ENCODE results near the gene PIGK.
"Not testable (repeated sequence)": the region's sequence is repeated elsewhere in the genome, so short reads cannot be mapped to it uniquely, and the experiment has no call there.

PIGK gene

DNA sequence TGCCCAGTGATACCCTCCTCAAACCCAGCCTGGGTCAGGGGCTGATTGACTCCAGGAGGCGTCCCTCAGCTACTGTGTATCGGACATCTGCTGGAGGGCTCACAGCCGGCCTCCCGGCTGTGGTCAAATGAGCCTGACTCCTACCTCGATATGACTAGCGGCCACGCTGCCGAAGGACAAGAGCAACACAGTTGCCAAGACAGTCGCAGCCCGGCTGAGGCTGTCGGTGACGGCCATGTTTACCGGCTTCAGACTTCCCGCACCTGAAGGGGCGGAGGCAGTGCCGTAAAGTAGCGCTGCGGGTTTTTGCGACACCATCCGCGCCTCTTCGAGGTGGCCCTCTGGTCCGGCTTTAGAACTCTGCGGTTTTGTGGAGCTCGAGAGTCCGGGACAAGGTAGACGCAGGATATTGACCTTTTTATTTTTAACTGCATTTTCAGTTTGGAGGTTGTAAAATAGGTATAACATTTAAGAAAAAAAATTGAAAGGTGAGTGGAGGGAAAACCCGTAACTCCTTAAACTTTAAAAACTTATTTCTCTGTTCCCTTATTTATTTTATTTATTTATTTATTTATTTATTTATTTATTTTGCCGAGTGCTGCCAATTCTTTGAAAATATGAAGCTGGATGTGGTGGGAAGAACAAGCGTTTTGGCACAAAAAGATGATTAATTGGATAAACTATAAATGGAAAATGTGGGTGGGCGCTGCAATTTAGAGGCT lies at the start of gene PIGK:
Gene PIGK, minus strand, starts transcription at position 265 of the 722 bp plus-strand sequence. Its CDS starts 28 bp downstream, at position 237.
- DNase-seq: peak; percentile 23 to 89 (median 69)

DNA sequence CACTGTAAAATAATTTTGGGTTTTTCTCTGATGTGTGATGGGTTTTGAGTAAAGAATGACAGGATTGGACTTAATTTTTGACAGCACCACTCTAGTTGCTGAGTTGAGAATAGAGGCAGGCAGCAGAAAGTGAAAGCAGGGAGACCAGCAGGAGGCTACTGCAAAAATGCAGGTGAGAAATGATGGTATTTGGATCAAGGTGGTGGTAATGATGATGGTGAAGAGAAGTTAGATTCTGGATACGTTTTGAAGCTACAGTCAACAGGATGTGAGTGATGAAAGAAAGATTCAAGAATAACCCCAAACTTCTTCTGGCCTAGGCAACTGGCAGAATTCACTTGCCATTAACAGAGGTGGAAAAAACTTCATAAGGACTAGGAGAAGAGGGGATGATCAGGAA lies 47.8 kb upstream of the PIGK start:
- DNase-seq: no peak

DNA sequence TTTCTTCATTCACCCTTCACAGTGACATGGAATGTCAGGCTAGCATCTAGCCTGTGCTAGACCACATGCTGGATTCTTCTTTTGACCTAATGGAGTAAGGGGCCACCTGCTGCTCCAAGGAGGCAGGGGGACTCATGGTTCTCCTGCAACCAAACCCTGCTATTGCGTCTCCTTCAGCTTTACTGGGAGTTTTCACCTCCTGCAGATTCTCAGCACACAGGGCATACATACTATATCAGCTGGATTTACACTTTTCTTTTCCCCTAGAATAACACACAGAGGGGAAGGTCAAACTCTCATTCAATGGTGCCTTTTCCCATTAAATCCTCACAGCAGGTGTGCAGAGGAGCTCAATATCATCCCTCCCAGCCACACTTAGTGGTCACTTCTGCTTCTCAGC lies 46.0 kb upstream of the PIGK start:
- no peak for DNase-seq

DNA sequence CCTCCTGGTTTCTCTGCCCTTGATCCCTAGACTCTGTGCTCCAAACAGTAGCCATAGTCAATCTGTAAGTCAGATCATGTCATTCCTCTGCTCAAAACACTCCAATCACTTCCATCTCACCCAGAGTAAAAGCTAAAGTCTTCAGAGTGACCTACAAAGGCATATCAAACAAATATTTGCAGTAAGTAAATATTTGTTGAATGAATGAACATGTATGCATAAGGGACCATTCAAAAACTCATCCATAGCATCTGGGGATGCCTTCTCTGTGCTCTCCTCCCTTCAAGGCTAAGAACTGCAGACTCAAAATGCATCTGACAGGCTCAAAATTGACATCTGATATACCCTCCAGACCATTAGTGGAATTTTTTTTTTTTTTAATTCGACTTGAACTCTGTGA lies 44.5 kb upstream of the PIGK start:
- DNase-seq: no peak

DNA sequence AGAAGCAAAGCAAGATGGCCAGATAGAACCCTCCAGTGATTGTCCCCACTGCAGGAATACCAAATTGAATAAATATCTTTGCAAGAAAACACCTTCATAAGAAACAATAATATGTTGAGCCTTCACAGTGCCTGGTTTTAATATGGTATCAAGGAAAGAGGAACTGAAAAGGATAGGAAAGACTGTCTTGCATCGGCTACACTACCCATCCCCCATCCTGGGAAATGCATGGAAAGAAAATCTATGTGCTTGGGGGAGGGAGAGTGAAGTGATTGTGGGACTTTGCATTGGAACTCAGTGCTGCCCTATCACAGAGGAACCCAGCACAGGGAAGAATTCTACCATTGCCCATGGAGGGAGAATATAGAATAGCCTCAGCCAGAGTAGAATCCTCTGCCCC lies 34.0 kb upstream of the PIGK start:
- DNase-seq: no peak

DNA sequence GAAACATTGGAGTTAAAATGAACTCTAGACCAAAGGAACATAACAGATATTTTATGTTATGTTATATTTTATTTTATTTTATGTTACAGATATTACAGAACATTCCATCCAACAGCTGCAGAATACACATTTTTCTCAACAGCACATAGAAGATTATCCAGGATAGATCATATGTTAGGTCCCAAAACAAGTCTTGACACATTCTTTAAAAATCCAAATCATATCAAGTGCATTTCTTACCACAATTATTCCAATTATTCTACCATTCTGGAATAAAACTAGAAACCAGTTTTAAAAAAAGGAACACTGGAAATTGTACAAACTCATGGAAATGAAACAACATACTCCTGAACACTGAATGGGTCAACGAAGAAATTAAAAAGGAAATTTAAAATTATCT lies 30.9 kb upstream of the PIGK start:
- DNase-seq: no peak

DNA sequence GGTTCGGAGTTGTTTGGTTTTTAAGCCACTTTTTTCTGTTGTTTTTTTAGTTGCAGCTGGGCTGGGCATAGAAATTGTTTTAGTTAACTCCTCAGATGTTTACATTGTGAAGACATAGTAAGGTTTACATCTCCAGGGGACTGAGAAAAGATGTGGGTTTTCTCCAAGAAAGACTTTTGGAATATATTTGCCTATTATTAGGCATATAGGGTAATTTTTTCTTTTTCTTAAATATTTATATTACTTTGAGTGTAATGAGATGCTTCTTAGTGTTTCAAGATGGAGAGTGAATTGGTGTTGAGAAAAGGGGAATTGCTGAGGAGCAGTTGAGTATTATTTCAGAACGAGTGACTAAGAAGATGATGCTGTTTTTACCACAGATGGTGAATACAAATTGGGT lies 26.6 kb upstream of the PIGK start:
- no peak for DNase-seq

DNA sequence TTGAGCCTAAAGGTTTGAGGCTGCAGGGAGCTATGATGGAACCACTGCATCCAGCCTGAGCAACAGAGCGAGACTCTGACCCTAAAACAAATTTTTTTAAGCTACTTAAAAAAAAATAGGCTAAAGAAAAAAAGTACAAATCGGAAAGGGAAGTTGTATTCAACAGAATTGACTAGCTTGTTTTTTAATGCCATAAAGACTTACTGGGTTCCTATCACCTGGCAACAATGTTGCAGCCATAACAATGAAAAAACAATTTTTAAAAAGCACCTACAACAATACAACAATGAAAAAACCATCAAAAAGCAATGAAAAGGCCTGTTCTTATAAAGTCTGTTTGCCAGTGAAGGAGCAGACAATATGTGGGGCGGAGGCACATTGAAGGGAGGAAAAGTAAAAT lies 20.1 kb upstream of the PIGK start:
- no peak for DNase-seq

DNA sequence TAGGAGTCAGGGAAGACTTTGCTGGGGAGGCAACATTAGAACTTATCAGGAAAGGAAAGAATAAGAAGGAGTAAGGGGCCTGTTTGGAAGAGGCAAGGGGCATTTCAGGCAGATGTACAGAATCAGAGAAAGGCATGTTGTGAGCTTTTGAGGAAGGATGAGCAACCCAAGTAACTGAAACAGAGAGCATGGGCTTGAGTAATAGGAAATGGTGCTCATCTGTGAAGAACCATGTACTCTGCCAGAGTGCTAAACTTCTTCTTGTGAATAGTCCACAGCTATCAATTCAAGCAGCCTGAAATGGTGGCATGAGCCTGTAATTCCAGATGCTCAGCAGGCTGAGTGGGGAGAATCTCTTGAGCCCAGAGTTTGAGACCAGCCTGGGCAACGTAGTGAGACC lies 19.2 kb upstream of the PIGK start:
- DNase-seq: no peak

DNA sequence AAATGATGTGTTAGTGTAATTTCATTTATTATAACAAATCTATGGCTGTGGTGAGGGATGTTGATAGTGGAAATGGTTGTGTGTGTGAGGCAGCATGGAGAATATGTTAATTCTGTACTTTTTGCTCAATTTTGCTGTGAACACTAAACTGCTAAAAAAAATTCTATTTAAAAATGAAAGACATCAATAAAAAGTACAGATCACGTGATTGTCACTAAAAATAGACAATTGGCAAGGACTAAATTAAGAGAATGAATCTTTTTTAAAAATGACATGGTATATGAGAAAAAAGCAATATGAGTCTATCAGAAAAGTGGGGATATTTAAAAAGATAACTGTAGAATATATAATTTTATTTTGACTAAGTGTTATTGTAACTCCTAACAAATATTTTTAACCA lies 15.7 kb upstream of the PIGK start:
- no peak for DNase-seq

DNA sequence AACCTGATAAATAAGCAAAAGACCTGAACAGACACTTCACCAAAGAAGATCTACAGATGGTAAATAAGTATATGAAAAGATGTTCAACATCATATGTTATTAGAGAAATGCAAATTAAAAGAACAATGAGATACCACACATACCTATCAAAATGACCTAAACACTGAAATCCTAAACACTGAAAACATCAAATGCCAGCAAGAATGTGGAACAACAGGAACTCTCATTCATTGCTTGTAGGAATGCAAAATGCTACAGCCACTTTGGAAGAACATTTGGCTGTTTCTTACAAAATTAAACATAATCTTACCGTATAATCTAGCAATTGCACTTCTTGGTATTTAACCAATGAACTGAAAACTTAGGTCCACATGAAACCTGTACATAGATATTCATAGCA lies 14.9 kb upstream of the PIGK start:
- DNase-seq: no peak

DNA sequence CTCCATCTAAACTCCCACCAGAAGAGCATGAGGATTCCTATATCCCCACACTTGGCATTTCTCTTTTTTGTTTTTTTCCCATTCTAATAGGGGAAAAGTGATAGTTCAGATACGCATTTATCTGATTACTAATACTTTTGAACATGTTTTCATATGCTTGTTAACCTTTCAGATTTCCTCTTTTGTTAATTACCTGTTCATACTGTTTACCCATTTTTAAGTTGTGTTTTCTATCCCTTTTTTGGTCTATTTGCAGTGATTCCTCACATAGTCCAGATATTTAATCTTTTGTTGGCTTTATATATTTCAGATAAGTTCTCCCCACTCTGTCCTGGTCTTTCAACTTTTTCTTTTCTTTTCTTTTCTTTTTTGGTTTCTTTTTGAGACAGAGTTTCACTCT lies 13.6 kb upstream of the PIGK start:
- DNase-seq: no peak

DNA sequence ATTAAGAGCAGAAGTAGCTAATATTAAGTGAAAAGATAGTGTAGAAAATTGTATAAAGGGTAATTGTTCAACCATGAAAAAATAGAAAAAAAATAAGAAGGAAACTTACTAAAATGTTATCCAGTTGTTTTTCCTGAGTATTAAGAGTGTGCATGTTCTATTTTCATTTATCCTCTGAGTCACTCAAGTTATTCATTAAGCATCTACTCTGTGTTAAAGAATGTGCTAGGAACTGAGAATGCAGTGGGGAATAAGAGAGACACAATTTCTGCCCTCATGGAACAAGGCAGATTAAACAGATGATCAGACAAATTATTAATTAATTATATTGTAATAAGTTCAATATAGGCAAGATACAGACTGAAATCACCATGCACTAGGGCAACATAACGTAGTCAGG lies 10.8 kb upstream of the PIGK start:
- DNase-seq: no peak

DNA sequence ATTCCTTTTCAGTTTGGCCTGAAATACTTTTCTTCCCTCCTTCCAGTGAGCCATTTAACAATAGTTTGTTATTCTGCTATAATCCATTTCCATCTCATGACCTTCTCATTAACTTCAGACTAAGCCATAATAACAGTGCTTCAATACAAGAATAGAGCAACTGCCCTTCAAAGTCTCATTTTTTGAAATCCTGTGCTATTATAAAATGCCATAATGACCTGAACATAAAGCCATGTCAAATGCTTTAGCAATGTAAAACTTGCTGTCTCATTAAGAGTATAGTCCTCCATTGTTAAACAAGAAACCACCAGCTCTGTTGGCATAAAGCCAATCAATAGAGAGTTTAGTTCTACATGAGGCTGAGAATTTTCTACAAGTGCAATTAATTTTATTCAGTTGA lies 9.6 kb upstream of the PIGK start:
- DNase-seq: no peak

DNA sequence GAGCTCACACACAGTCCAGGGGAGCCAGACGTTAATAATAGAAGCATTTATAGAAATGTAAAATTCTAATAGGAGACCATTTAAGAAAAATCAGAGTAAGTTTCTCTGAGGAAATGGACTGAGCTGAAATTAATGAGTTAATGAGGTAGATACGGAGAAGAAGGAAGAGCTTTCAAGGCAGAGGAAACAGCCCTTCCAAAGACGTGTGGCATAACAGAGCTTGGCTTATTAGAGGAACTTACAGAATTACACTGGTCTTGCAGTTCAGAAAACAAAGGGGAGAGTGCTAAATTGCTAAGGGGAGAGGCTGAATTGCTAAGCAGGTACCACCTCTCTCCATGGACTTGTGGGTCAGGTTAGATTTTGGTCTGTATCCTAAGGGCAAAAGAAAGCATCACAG lies 8.2 kb upstream of the PIGK start:
- no peak for DNase-seq

DNA sequence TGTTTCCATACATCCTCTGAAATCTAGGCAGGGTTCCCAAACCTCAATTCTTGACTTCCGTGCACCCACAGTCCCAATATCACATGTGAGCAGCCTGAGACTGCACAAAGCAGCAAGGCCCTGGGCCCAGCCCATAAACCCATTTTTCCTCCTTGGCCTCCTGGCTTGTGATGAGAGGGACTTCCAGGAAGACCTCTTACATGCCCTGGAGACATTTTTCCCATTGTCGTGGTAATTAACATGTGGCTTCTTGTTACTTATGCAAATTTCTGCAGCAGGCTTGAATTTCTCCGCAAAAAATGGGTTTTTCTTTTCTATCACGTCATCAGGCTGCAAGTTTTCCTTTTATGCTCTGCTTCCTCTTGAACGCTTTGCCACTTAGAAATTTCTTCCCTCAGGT lies 3.3 kb upstream of the PIGK start:
- DNase-seq: no peak

DNA sequence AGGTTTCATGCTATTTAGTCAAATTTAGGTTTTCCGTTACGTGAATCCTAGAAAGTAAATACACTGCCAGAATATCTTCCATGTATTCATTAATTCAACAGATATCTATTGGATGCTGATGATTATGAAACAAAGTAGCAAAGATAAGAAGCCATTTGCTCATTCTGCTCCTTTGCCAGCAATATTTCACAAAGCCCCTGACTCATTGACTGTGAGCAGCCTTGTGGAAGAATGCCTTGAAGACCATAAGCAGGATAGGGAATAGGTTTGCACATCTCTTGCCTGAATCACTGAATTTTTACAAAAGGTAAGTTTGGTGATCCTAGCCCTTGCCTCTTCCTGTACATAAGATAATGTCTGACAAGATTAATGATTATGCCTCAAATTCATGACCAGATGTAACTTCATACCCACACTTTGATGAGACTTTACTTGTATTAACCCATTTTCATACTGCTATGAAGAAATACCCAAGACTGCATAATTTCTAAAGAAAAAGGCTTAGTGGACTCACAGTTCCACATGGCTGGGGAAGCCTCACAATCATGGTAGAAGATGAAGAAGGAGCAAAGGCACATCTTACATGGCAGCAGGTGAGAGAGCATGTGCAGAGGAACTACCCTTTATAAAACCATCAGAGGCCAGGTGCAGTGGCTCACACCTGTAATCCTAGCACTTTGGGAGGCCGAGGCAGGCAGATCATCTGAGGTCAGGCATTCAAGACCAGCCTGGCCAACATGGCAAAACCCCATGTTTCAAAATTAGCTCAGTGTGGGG lies 1.6 kb upstream of the PIGK start:
- DNase-seq: no peak

DNA sequence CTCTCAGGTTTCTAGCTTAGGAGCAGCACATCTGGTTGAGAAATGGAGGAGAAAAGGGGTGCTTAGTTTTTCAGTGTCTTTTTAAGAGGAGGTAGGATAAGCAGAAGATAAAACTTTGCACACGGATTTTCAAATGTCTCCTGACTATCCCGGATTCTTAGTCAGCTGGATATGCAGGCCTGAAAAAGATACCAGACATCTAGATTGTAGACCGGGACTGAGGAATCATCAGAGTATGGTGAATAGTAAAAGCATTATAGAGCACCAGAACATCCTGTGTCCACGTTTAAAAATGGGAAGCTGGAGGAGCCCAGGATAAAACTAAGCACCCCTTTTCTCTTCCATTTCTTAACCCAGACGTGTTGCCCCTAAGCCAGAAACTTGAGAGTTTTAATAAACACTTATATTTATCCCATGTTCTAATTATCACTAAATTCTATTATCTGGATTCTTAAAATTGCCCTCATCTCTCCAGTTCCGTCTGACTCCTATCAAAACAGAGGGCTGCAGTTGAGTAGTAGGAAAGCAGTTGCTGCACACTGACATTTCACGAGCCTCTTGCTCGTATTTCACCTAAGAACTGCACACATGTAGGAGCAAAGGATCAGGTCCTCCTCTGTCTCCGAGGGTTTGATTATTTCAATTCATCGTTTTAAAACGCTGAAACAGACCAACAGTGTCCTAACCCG lies 609 bp downstream of the PIGK start:
- no peak for DNase-seq

DNA sequence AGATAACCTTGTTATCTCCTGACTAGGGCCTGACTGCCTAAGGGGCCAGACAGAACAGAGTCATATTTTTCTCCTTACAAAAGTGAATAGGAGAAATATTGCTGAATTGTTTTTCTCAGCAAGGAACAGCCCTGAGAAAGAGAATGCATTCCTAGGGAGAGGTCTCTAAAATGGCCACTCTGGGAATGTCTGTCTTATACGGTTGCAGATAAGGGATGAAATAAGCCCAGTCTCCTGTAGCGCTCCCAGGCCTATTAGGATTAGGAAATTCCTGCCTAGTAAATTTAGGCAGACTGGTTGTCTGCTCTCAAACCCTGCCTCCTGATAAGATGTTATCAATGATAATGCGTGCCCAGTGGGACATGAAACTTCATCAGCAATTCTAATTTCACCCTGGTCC lies 15.2 kb downstream of the PIGK start:
- DNase-seq: not testable (repeated sequence)

DNA sequence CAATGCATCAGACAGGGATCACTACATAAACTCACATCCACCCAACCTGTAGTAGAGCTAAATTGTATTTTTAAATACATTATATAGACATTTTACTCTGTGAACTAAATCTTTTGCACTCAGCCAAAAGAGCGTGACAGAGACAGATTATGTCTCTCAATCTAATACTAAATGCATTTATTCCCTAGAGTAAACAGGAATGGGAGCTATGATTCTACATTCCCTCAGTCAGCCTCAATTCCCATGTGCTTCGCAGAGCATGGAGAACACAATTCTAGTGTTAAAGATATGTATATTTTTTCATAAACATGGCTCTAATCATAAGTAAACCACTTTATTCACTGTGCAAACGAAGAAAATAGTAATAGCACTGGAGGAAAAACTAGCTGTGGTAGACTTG lies 16.5 kb downstream of the PIGK start:
- DNase-seq: no peak

DNA sequence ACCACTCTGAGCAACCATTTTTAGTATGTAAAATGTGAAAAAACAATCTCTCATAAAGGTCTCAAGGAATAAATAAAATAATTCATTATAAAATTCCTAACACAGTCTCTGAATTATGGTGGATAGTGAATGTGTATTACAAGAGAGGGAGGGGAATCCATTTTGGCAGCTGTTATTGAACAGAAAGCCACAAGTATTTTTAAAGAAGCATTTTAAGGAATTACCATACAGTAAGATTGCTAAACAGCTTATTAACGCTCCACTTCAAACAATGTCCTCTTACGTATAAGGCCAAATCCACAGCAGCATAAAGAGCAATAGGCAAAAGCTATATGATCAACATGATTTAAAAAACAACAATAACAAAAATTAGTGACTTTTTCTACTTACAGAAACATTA lies 18.4 kb downstream of the PIGK start:
- DNase-seq: no peak

DNA sequence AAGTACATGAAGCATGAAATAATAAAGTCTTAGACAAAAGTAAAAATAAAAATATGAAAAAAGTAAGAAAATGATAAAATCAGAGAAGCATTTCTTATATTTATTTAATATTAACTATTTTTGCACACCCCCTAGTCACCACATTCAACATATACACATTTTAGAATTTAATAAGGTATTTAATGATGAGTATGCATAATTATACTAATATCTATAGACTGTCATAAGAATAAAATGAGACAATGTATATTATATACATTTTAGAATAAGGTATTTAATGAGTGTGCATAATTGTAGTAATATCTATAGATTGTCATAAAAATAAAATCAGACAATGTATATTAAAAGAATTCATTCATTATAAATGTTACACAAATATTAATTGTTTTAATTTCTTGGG lies 18.9 kb downstream of the PIGK start:
- no peak for DNase-seq

DNA sequence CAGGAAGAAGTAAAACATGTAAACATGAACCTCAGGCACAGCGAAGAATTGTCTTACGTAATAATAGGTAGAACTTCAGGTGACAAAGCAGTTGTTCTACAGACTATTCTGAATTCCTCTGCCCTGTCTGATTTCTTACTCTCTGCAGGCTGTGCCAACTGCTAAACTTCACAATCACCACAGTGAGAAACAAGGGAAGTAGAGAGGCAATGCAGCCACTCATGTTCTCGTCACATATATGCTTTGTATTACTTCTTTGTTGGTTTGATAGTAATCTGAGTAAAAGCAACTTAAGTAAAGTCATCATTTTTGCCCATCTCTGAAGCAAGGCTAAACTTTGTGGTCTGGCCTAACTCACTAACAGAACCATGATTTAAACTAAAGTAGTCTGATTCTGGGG lies 21.9 kb downstream of the PIGK start:
- no peak for DNase-seq
